ENCODE data around the gene SETD1B. TPM values are rescaled to one million over a fixed set of nuclear protein-coding genes. Genes with fewer than 3 reads are reported as not detected.
A peak's percentile ranks its signal among the peaks of the same experiment; 100 is the strongest.

The SETD1B gene
- total and polyA plus RNA-seq, 9 donors: 6.2 to 44.6 (median 28.6) TPM

DNA sequence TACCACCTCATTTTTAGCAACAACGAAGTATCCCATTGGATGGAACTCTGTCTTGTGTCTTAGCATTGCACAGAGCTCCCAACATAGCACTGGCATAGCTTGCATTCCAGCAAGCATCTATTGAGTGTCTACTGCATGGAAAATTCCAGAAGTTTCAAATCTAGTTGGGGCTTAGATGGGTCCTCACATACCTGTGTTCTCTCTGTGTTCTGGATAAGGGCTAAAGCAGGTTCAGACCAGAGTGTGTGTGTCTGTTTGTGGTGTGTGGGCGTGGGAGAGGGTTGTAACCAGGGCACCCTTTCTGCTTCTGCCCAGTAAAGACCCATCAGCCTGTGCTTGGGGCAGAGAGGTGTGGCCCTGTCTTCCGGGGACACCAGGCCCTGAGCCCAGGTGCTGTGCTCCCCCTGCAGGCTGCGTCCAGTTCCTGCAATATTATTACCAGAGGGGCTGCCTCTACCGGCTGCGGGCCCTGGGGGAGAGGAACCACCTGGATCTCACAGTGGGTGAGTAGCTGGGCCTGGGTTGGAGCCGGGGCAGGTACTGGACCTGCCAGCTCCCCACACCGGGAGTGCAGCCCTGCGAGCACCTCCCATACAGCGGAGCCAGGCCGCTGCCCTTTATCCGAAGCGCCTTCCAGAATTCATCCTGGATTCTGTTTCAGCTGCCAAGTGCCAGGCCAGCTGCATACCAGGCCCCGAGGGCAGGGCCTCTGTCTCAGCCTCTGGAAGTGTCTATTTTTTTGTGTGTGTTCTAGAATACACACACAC is 30.6 kb upstream of the SETD1B start:
- DNase-seq: peak in 4 of 5 donors; percentile 50 to 77 (median 63)
- H3K9me3 ChIP-seq: no peaks in the 10 kb centered on the region
- 42 to 47% (median 45%) methylated on average over 14 of the region's 14 CpGs for WGBS, 3 donors
- no peaks in the 10 kb centered on the region for H3K27me3 ChIP-seq
- intact Hi-C loops (cut with DNase I): loop anchor here in 2 of 4 donors (5.0 kb wide), 2 partner anchors 71 to 76 kb away; no protein-coding TSS in a partner anchor
- no peak overlapping the region for H3K27ac ChIP-seq
- H3K4me1 ChIP-seq (ENCODE audit: insufficient read depth): no peaks in the 10 kb centered on the region
- no peak overlapping the region for H3K4me3 ChIP-seq
- TF ChIP-seq EP300 (IDR thresholded peaks at IDR 0.05) (no peak), POLR2A (IDR thresholded peaks at IDR 0.05) (no peak)
- TF ChIP-seq, protein P1, sequence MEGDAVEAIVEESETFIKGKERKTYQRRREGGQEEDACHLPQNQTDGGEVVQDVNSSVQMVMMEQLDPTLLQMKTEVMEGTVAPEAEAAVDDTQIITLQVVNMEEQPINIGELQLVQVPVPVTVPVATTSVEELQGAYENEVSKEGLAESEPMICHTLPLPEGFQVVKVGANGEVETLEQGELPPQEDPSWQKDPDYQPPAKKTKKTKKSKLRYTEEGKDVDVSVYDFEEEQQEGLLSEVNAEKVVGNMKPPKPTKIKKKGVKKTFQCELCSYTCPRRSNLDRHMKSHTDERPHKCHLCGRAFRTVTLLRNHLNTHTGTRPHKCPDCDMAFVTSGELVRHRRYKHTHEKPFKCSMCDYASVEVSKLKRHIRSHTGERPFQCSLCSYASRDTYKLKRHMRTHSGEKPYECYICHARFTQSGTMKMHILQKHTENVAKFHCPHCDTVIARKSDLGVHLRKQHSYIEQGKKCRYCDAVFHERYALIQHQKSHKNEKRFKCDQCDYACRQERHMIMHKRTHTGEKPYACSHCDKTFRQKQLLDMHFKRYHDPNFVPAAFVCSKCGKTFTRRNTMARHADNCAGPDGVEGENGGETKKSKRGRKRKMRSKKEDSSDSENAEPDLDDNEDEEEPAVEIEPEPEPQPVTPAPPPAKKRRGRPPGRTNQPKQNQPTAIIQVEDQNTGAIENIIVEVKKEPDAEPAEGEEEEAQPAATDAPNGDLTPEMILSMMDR (IDR thresholded peaks at IDR 0.05): peak; percentile 59 to 61 (median 60)
- H3K36me3 ChIP-seq: no peaks in the 10 kb centered on the region

GRCh38 chr12:121774968-121775474 is 28.8 kb upstream of the SETD1B start:
- Histone ChIP-seq H3K4me1 (ENCODE audit: insufficient read depth) (no peaks in the 10 kb centered on the region), H3K36me3 (no peaks in the 10 kb centered on the region), H3K4me3 (no peak overlapping the region), H3K27me3 (no peaks in the 10 kb centered on the region), H3K27ac (no peak overlapping the region), H3K9me3 (no peaks in the 10 kb centered on the region)
- TF ChIP-seq, protein P1 (IDR thresholded peaks at IDR 0.05): no peak
- no peak for TF ChIP-seq EP300 (IDR thresholded peaks at IDR 0.05)
- intact Hi-C loops (cut with DNase I): loop anchor here in 3 of 4 donors (5.0 kb wide), 2 partner anchors 73 to 78 kb away; no protein-coding TSS in a partner anchor
- no peak for DNase-seq
- 74 to 84% (median 75%) methylated on average over 14 of the region's 14 CpGs for WGBS, 3 donors

GRCh38 chr12:121775501-121775900 is 28.3 kb upstream of the SETD1B start:
- TF ChIP-seq, protein P1 (IDR thresholded peaks at IDR 0.05): no peak
- TF ChIP-seq POLR2A (IDR thresholded peaks at IDR 0.05) (no peak), EP300 (IDR thresholded peaks at IDR 0.05) (no peak)
- no peaks in the 10 kb centered on the region for H3K4me1 ChIP-seq (ENCODE audit: insufficient read depth)
- no peaks in the 10 kb centered on the region for H3K27me3 ChIP-seq
- H3K9me3 ChIP-seq: no peaks in the 10 kb centered on the region
- H3K36me3 ChIP-seq: no peaks in the 10 kb centered on the region
- WGBS, 3 donors: 80 to 86% (median 83%) methylated on average over 16 of the region's 16 CpGs
- intact Hi-C loops (cut with DNase I): loop anchor here in 1 of 4 donors (5.0 kb wide), 1 partner anchor 78 kb away; no protein-coding TSS in a partner anchor
- no peak overlapping the region for H3K4me3 ChIP-seq
- DNase-seq: no peak
- no peak overlapping the region for H3K27ac ChIP-seq

- DNase-seq: peak; percentile 66 to 86 (median 80)
- no peaks in the 10 kb centered on the region for H3K27me3 ChIP-seq
- H3K4me3 ChIP-seq: no peak overlapping the region
- TF ChIP-seq, protein P1 (IDR thresholded peaks at IDR 0.05): peak; percentile 58 to 81 (median 67)
- TF ChIP-seq POLR2A (IDR thresholded peaks at IDR 0.05) (no peak), EP300 (IDR thresholded peaks at IDR 0.05) (no peak)
- H3K36me3 ChIP-seq: no peaks in the 10 kb centered on the region
- H3K4me1 ChIP-seq (ENCODE audit: insufficient read depth): no peaks in the 10 kb centered on the region
- 35 to 46% (median 45%) methylated on average over 16 to 24 of the region's 24 CpGs for WGBS, 3 donors
- no peaks in the 10 kb centered on the region for H3K9me3 ChIP-seq
- intact Hi-C loops (cut with DNase I): loop anchor here in 2 of 4 donors (1.0 to 5.0 kb wide), 2 partner anchors 36 to 79 kb away; no protein-coding TSS in a partner anchor
- H3K27ac ChIP-seq: no peak overlapping the region
Observed at GRCh38 chr12:121776190-121777098, 27.4 kb upstream of the SETD1B start.
